Endothelial cell of umbilical vein (primary cell): Measurements from ENCODE around the gene NRXN3.

Experiments
- CTCF ChIP-seq, 2 donors: IDR thresholded peaks; 1 replicate in 1 of 2; 2 replicates in 1 of 2; pipeline ENCODE4 v1.5.1; 2011; ENCODE audit warnings: low read length in 2 of 2, mild to moderate bottlenecking in 2 of 2, moderate library complexity in 2 of 2, control low read depth in 1 of 2, inconsistent platforms in 1 of 2, low read depth in 1 of 2; ENCODE audit not compliant: insufficient read depth in 1 of 2; ENCODE audit errors: extremely low read depth in 1 of 2
- POLR2A ChIP-seq: IDR thresholded peaks from 2 replicates; pipeline ENCODE4 v1.6.1; 2012; ENCODE audit warnings: low read depth, mild to moderate bottlenecking, control low read depth, low read length
- POLR2AphosphoS5 ChIP-seq: IDR thresholded peaks from 2 replicates; pipeline ENCODE4 v1.6.1; 2012; ENCODE audit warnings: low read depth, mild to moderate bottlenecking, control low read depth, low read length, moderate library complexity; ENCODE audit not compliant: insufficient read depth
- TF ChIP-seq, protein P1 (sequence below): IDR thresholded peaks from 2 replicates; pipeline ENCODE4 v1.6.1; 2011; ENCODE audit not compliant: insufficient read depth, insufficient read length

DNA sequence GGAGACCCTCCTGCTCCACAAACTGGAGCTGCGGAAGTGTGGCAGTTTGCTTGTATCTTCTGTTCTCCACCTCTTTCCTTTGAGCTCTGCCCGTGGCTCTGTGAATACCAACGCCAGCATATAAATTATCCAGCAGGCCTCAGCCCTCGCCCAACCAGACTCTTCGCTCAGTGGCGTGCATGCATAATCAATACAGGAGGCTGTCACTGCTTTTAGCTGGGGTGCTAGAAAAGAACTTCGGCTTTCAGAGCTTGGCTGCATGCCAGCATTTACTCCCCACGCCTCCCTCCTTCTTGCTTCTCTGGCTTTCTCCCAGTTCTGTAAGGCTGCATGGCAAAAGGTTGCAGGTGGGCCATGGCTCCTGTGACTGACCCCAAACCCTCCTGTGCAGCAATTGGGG, 26.9 kb downstream of the NRXN3 start:
- TF ChIP-seq CTCF (IDR thresholded peaks at IDR 0.05; ENCODE audit: extremely low read depth in 1 of 2, insufficient read depth in 1 of 2, low read depth in 1 of 2, low read length in 2 of 2) (no peak), POLR2A (no peak), POLR2AphosphoS5 (no peak)
- TF ChIP-seq, protein P1, sequence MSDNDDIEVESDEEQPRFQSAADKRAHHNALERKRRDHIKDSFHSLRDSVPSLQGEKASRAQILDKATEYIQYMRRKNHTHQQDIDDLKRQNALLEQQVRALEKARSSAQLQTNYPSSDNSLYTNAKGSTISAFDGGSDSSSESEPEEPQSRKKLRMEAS: no peak
